OCI-LY7 (cell line): Measurements from ENCODE around the gene MTSS2. TPM values are rescaled to one million over a fixed set of nuclear protein-coding genes. Genes with fewer than 3 reads are reported as not detected.
A peak's percentile ranks its signal among the peaks of the same experiment; 100 is the strongest.

Experiments used
- BruUV-seq: library from RNA; stranded (reverse); fragments of 400-500 nt; replicated peaks from 2 replicates; lab custom pipeline; 2021; lab: Mats Ljungman, UMichigan
- CTCF ChIA-PET: fragments of 300-600 bp; sonication (Branson Sonifier 250); formaldehyde crosslinking; loops from one replicate; lab custom pipeline; 2022; ENCODE audit warnings: antibody characterized with exemption; ENCODE audit not compliant: unreplicated experiment; lab: Charles Lee
- POLR2A ChIA-PET: fragments of 300-600 bp; sonication (Branson Sonifier 250); formaldehyde crosslinking; loops from one replicate; lab custom pipeline; 2022; ENCODE audit warnings: antibody characterized with exemption; lab: Charles Lee
- DNase-seq: peaks from one replicate; pipeline ENCODE4 v3.0.0-alpha.2; 2015; ENCODE audit warnings: low spot score
- H2AFZ ChIP-seq: fragments of 200-600 bp; sonication (generic), shearing (Covaris generic); 2 replicates; pipeline ENCODE4 v1.6.1; 2014; ENCODE audit warnings: mild to moderate bottlenecking, antibody characterized with exemption, low read length, moderate library complexity
- H3K27ac ChIP-seq: fragments of 200-600 bp; sonication (generic); 2 replicates; pipeline ENCODE4 v1.5.1; 2014; ENCODE audit warnings: mixed run types, low read depth, mild to moderate bottlenecking, moderate library complexity, low read length, inconsistent platforms; ENCODE audit not compliant: poor library complexity, severe bottlenecking
- H3K36me3 ChIP-seq: fragments of 200-600 bp; sonication (generic); 2 replicates; pipeline ENCODE4 v1.6.1; 2014; ENCODE audit warnings: mild to moderate bottlenecking, antibody characterized with exemption, low read length, moderate library complexity, mixed read lengths; ENCODE audit not compliant: insufficient read depth
- H3K4me1 ChIP-seq: fragments of 200-600 bp; sonication (generic); 2 replicates; pipeline ENCODE4 v1.5.1; 2014; ENCODE audit warnings: mild to moderate bottlenecking, low read length; ENCODE audit not compliant: insufficient read depth, poor library complexity, severe bottlenecking
- H3K4me2 ChIP-seq: fragments of 200-600 bp; sonication (generic); 2 replicates; pipeline ENCODE4 v1.6.1; 2014; ENCODE audit warnings: mild to moderate bottlenecking, low read length
- H3K4me3 ChIP-seq: fragments of 200-600 bp; sonication (generic); 2 replicates; pipeline ENCODE4 v1.5.1; 2014; ENCODE audit warnings: mild to moderate bottlenecking, low read depth, low read length; ENCODE audit not compliant: poor library complexity, severe bottlenecking
- H3K79me2 ChIP-seq: fragments of 200-600 bp; sonication (generic); 2 replicates; pipeline ENCODE4 v1.6.1; 2016; ENCODE audit warnings: low read depth, mild to moderate bottlenecking, low read length, moderate library complexity, mixed read lengths; ENCODE audit not compliant: insufficient read depth
- H3K9me2 ChIP-seq: fragments of 200-600 bp; sonication (generic); 2 replicates; pipeline ENCODE4 v1.6.1; 2016; ENCODE audit warnings: mild to moderate bottlenecking, low read length, mixed read lengths; ENCODE audit not compliant: insufficient read depth
- H3K9me3 ChIP-seq: fragments of 200-600 bp; sonication (generic); 2 replicates; pipeline ENCODE4 v1.6.1; 2014; ENCODE audit warnings: mild to moderate bottlenecking, mixed run types, low read length, mixed read lengths
- H4K20me1 ChIP-seq: fragments of 200-600 bp; sonication (generic); 2 replicates; pipeline ENCODE4 v1.6.1; 2014; ENCODE audit warnings: mild to moderate bottlenecking, antibody characterized with exemption, low read length, moderate library complexity, mixed read lengths; ENCODE audit not compliant: insufficient read depth
- CTCF ChIP-seq: fragments of 200-600 bp; sonication (generic); conservative IDR thresholded peaks from 2 replicates; pipeline ENCODE4 v1.5.1; 2014; ENCODE audit warnings: mild to moderate bottlenecking, antibody characterized with exemption, low read length, moderate library complexity, mixed read lengths
- EZH2phosphoT487 ChIP-seq: fragments of 200-600 bp; sonication (generic); IDR thresholded peaks from 2 replicates; pipeline ENCODE4 v1.6.1; 2018; ENCODE audit warnings: low read depth, borderline replicate concordance, mild to moderate bottlenecking, mixed run types, antibody characterized with exemption, low read length, moderate library complexity, mixed read lengths
- intact Hi-C: fragments of 100-400 bp; cut with micrococcal nuclease; formaldehyde crosslinking; loops from one replicate; pipeline ENCODE4 v1.10.0; 2022; ENCODE audit not compliant: unreplicated experiment
- total RNA-seq, 2 experiments: library from RNA; depleted of rRNA in 1 of 2; stranded (reverse); fragments of >200 nt in 1 of 2; shearing (Covaris generic) in 1 of 2; gene quantifications; 2 replicates each; pipeline ENCODE4 v1.2.3, GENCODE V29; 2014 to 2022

Gene MTSS2
- total RNA-seq, 2 experiments from 2014 or later, result 0.17 to 0.19 TPM

DNA sequence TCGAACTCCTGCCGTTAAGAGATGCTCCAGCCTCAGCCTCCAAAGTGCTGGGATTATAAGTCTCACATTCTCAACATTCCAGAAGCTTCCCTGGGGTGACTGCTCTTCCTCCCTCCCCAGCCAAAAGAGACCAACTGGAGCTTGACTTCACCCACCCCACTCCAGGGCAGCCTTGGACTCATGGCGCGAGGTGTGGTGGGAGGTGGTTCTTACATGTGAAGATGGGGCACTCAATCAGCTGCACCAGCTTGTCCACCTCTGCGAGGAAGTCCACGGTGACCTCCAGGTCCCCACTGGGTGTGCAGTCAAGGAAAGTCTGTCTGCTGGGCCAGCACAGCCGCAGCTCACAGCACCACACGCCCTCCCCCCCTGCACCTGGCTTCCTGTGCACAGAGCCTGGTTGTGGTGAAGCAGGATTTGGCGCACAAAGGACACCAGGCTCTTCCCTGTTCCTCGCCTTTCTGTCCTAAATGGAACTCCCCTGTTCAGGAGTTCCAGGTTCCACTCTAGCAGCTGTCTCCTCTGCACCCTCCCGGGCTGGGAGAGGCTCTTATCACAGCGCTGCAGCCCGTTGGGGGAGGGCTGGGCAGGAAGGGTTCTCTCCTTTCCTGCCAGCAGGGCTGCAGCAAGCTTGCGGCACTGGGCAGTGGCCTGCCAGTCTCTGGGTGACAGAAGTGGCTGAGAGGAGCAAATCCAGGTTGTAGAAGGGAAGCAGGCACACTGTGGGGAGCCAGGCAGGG is 9.6 kb upstream of the MTSS2 start:
- no peak for TF ChIP-seq CTCF
- no peak for TF ChIP-seq EZH2phosphoT487
- DNase-seq, result peak; percentile 19
- Histone ChIP-seq H3K36me3 (peaks cover 8% of the 10 kb centered on the region; the same call in 1 of the 2 replicates), H2AFZ (no peak overlapping the region), H3K9me2 (no peaks in the 10 kb centered on the region), H3K79me2 (no peaks in the 10 kb centered on the region), H3K9me3 (no peaks in the 10 kb centered on the region), H3K27ac (no peak overlapping the region), H3K4me3 (no peak overlapping the region), H3K4me1 (peaks cover 6% of the 10 kb centered on the region), H4K20me1 (no peaks in the 10 kb centered on the region), H3K4me2 (no peak overlapping the region)
- intact Hi-C loops, result no loop called here
- ChIA-PET POLR2A (interaction anchor here (0.6 kb wide), 1 partner anchor 287 kb away, joined by 4 read pairs; no protein-coding TSS in a partner anchor), CTCF (no interaction called here)
- no TSS peak for BruUV-seq

GRCh38 chr16:70694868-70695218 is 9.0 kb upstream of the MTSS2 start:
- no peak for TF ChIP-seq CTCF
- TF ChIP-seq EZH2phosphoT487, result no peak
- intact Hi-C loops, result no loop called here
- H3K79me2 ChIP-seq, result no peaks in the 10 kb centered on the region
- peaks cover 8% of the 10 kb centered on the region; the same call in 1 of the 2 replicates for H3K36me3 ChIP-seq
- H2AFZ ChIP-seq, result no peak overlapping the region
- no peak overlapping the region for H3K27ac ChIP-seq
- H3K4me2 ChIP-seq, result no peak overlapping the region
- ChIA-PET POLR2A (no interaction called here), CTCF (no interaction called here)
- H3K9me3 ChIP-seq, result no peaks in the 10 kb centered on the region
- BruUV-seq, result no TSS peak
- peaks cover 6% of the 10 kb centered on the region for H3K4me1 ChIP-seq
- no peak overlapping the region for H3K4me3 ChIP-seq
- no peaks in the 10 kb centered on the region for H3K9me2 ChIP-seq
- no peaks in the 10 kb centered on the region for H4K20me1 ChIP-seq
- no peak for DNase-seq

DNA sequence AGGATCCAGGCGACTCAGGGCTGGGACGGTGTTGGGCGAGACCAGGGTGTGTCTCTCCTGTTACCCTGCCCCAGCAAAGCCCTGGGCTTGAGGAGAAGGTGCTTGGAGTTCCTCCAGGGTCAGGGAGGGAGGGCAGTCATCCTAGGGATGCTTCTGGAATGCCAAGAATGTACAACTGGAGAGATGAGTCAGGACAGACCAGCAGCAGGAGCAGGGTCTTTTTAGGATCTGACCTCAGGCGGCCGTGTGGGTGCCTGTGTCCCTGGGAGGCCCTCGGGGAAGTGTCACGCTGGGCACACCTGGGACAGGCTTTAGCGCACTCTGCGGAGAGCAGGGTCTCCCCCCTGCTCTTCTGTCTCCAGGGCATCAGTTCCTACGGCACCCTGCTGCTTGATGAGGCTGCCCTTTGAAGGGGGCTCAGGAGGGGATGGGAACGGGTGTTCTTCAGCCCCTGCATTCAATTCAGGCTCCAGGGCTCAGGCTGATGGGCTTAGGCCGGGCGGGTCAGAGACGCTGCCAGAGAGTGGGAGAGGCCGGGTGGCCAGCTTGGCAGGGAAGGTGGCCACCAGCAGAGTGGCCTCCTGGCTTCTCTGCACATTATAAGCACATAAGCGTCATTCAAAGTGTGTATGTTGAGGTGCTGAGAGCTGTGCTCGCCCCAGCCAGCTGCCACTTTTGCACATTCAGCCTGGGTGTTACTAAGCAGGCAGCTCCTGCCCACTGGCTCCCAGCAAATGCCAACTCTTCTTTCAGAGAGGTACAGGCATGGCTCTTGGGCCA is 8.4 kb upstream of the MTSS2 start:
- no TSS peak for BruUV-seq
- intact Hi-C loops, result no loop called here
- H4K20me1 ChIP-seq, result no peaks in the 10 kb centered on the region
- H3K27ac ChIP-seq, result no peak overlapping the region
- no peak for TF ChIP-seq CTCF
- TF ChIP-seq EZH2phosphoT487, result no peak
- peaks cover 6% of the 10 kb centered on the region for H3K4me1 ChIP-seq
- H3K9me2 ChIP-seq, result no peaks in the 10 kb centered on the region
- ChIA-PET CTCF (no interaction called here), POLR2A (no interaction called here)
- no peak for DNase-seq
- no peak overlapping the region for H3K4me2 ChIP-seq
- no peaks in the 10 kb centered on the region for H3K9me3 ChIP-seq
- peaks cover 8% of the 10 kb centered on the region; the same call in 1 of the 2 replicates for H3K36me3 ChIP-seq
- no peak overlapping the region for H2AFZ ChIP-seq
- H3K4me3 ChIP-seq, result no peak overlapping the region
- no peaks in the 10 kb centered on the region for H3K79me2 ChIP-seq
